ENCODE measurements around the gene BIRC5. TPM values are rescaled to one million over a fixed set of nuclear protein-coding genes. Genes with fewer than 3 reads are reported as not detected.

The BIRC5 gene
- total RNA-seq, 1 donor from 2014 or later, result 1.1 TPM

- intact Hi-C loops (cut with DNase I), result no loop called here
Observed at GRCh38 chr17:78180508-78180907, 33.5 kb upstream of the BIRC5 start.

DNA sequence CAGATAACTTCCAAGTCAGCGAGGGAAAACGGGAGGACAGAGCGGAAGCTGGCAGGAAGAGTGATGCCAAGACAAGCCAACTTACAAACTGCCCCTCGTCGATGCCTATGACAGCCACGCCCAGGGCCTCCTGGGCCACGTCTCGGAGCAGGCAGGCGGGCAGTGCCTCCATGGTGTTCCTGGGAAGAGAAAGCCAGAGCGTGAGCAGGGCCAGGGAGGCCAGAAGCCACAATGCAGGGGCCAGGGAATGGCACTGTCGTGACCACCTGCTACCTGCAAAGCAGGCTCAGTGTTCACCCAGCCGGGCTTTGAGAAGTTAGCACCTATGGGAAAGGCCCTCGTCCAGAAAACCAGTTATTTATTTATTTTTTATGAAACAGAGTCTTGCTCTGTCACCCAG lies 31.5 kb upstream of the BIRC5 start:
- Histone ChIP-seq H3K36me3 (no peaks in the 10 kb centered on the region), H3K27ac (no peak overlapping the region), H3K4me1 (peaks cover 25% of the 10 kb centered on the region), H3K9me3 (no peaks in the 10 kb centered on the region), H3K4me3 (no peak overlapping the region), H3K27me3 (no peaks in the 10 kb centered on the region)
- intact Hi-C loops (cut with DNase I), result no loop called here
- no peak for ATAC-seq
- TF ChIP-seq CTCF (IDR thresholded peaks at IDR 0.05), result no peak
- no peak for DNase-seq

More at GRCh38 chr17:78180508-78180907, 33.5 kb upstream of the BIRC5 start:
- ATAC-seq, result no peak
- Histone ChIP-seq H3K36me3 (no peaks in the 10 kb centered on the region), H3K27me3 (no peaks in the 10 kb centered on the region), H3K4me3 (peak overlapping the region; percentile 4), H3K4me1 (peaks cover 35% of the 10 kb centered on the region), H3K9me3 (no peaks in the 10 kb centered on the region), H3K27ac (peak overlapping the region; percentile 53)
- TF ChIP-seq CTCF (IDR thresholded peaks at IDR 0.05), result no peak
- DNase-seq, result no peak

DNA sequence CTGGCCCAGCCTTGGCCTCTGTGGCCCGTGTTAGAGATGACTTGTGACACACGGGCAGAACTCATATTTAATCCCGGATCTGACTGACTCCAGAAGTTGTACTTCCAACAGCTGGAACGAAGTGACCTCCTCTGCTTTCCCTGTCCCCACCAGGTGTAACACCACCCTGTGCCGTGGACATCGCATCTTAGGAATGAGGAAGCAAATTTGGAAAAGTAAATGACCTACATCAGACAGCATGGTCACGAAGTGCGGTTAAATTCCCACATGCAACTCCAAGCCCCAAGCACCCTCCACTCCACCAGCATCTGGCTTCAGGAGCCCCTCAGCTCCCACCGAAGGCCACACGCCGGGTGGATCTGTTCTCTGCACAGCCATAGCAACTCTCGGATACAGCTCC lies 30.1 kb upstream of the BIRC5 start:
- Histone ChIP-seq H3K4me3 (no peak overlapping the region), H3K9me3 (no peaks in the 10 kb centered on the region), H3K27ac (no peak overlapping the region), H3K27me3 (no peaks in the 10 kb centered on the region), H3K4me1 (peaks cover 28% of the 10 kb centered on the region), H3K36me3 (no peaks in the 10 kb centered on the region)
- DNase-seq, result no peak
- ATAC-seq, result no peak
- intact Hi-C loops (cut with DNase I), result no loop called here
- TF ChIP-seq CTCF (IDR thresholded peaks at IDR 0.05), result no peak

GRCh38 chr17:78184351-78184750 lies 29.7 kb upstream of the BIRC5 start:
- Histone ChIP-seq H3K27me3 (no peaks in the 10 kb centered on the region), H3K36me3 (no peaks in the 10 kb centered on the region), H3K4me1 (peaks cover 24% of the 10 kb centered on the region), H3K9me3 (no peaks in the 10 kb centered on the region), H3K4me3 (no peak overlapping the region), H3K27ac (no peak overlapping the region)
- no peak for TF ChIP-seq CTCF (IDR thresholded peaks at IDR 0.05)
- intact Hi-C loops (cut with DNase I), result no loop called here
- no peak for ATAC-seq
- DNase-seq, result no peak

DNA sequence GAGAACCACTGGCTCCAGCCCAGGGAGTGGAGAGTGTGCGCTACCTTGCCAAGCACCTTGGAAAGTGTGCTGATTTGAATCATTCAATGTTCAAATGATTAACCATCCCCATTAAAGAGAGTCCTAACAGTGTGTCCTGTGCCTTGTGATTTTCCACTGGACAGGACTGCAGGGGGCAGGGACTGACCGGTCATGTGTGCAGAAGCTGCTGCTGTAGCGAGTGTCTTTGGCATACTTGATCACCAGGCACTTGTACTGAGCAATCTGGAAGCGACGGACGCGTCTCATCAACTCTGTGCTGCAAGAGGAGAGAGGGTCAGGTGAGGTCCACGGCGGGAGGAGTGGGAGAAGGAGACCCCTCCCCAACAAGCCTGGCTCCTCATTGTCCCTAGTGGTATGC lies 29.2 kb upstream of the BIRC5 start:
- intact Hi-C loops (cut with DNase I), result no loop called here
- Histone ChIP-seq H3K4me1 (peaks cover 19% of the 10 kb centered on the region), H3K27me3 (no peaks in the 10 kb centered on the region), H3K27ac (no peak overlapping the region), H3K9me3 (no peaks in the 10 kb centered on the region), H3K4me3 (no peak overlapping the region), H3K36me3 (no peaks in the 10 kb centered on the region)
- ATAC-seq, result no peak
- TF ChIP-seq CTCF (IDR thresholded peaks at IDR 0.05), result no peak
- no peak for DNase-seq

Data from upper lobe of right lung (tissue), 1 donor.